Fibroblast of skin of back (primary cell): Measurements from ENCODE around the gene SSBP2.
"Not testable (repeated sequence)": the region's sequence is repeated elsewhere in the genome, so short reads cannot be mapped to it uniquely, and the experiment has no call there.

ENCODE experiments used
- DNase-seq: peaks from one replicate; pipeline ENCODE4 v3.0.0-alpha.2; 2013

SSBP2 gene

DNA sequence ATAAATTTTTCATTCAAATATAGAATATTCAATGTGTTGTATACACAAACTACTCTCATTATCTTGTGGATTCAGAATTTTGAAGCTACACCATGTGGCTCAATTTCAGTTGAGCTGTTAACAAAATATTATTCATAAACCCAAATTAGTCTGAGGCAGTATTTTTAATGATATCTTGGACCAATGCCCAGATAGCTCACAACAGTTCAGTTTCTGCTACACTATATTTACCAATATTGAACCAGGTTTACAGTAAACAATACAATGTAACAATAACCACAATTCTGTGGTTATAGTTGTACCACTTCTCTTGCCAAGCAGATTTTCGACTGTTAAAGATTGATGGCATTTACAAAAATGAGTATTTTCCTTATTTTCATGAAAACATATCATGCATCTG, 99.9 kb downstream of the SSBP2 start:
- no peak for DNase-seq

DNA sequence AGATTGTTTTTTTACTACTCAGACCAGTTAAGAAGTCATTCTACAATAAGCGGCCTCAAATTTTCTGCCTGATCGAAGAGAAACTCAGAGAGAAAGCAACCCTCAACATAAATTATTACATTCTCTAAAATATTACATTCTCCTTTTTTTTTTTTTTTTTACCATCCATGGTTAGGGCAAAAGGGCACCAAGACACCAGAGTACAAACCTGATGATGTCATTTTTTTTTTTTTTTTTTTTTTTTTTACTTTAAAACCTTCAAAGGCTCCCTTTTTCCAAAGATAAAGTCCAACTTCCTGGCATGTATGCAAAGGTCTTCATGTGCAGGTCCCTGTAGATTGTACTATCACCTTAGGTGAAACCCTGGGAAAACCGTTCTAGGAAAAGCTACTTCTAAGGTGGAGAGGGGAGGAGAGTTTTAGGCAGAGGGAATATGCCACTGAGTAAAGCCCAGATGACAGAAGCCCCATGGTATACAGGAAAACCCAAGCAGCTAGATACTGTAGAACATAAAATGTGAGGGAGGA, 104.4 kb downstream of the SSBP2 start:
- no peak for DNase-seq

DNA sequence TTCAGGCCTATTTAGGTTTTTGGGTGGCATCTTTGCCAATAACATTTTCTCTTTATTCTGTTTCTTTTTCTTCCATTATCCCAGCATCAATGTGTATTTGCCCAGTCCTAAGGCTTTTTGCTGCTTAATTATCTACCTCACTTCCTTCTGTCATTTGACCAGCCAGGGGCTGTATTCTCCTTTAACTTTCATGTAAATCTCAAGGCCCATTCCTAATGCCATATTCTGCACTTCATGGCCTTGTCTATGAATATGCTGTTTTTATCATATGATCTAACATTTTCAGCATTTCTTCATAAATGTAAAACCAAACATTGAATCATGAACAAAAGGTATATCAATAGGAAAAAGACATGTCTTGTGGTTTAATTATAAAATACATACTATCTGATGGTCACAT, 108.7 kb downstream of the SSBP2 start:
- DNase-seq = no peak

DNA sequence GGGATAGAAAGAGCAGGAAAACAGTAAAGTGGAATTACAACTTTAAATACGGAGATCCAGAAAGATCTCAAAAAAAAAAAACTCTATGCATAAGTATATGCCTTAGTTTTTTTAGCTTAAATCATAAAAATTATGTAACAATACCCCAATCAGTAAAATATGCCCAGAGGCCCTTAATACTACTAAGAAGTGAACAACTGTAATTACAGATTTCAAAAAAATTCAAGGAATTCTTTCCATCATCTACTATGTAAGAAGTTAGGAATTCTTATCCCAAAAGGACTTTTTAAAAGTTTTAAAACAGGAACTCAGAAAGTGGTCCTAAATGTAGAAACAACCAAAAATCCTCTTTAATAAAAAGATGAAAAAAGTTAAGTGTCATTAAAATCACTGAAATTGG, 111.3 kb downstream of the SSBP2 start:
- DNase-seq = peak; percentile 64

DNA sequence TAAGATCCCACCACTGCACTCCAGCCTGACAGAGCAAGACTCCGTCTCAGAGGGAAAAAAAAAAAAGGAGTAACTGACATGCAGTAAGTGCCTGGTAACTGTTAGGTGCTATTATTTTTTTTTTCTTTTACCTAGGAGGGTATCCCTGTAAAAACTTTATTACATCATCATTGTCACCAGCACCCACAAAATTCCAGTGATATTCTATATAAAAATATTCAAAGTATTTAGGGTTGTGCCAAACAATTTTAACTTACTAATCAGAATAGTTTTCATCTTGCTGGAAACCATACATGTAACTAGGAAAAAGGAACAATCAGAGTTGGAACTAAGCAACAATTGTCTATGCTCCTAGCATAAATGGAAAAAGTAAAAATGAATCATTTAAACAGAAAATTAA, 112.4 kb downstream of the SSBP2 start:
- DNase-seq = peak; percentile 42

DNA sequence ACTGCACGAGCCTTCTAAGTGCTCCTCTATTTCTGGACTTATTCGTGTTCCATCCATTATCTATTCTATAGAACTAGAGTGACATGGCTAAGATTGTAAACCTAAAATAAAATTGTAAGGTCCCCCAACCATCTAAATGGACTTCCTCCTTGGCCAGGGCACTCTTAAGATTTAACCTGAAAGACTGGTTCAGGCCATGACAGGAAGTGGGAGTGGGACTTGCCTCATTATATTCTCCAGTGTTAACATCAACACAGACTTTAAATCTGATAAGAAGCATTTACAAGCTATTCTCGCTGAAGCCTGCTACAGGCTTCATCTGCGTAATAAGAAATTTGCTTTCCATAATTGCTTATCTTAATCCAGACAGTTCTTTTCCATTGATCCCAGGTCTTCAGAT, 117.0 kb downstream of the SSBP2 start:
- DNase-seq = no peak

DNA sequence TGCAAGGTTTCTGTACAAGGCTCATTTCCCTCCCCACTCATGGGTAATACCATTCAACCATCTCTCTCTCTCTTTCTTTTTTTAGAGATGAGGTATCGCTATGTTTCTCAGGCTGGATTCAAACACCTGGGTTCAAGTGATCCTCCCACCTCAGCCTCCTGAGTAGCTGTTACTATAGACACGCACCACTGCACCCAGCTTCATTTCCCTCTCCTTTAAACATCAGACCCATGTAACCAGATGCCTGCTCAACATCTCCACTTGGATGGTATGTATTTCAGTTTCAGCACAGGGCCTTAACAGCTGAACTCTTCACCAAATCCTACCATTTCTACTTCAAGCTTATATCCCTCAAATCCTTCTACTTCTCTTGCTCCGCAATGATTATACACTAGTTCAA, 117.4 kb downstream of the SSBP2 start:
- no peak for DNase-seq

DNA sequence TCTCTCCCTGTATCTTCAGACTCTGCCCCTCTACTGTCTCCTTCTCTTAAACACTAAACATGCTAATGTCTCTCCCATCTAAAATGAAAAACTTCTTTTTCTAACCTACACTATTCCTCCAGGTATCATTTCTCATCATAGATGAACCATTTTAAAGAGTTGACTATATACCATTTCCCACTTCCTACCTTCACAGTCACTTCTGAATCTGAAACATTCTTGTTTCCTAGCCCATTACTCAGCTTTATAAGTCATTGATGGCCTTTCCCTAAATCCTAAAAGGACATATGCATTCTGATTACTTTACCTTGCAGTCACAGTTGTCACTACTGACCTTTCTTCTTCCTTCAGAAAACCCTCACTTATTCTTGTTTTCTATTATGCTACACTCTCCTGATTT, 118.2 kb downstream of the SSBP2 start:
- no peak for DNase-seq

GRCh38 chr5:81631621-81632020, 119.3 kb downstream of the SSBP2 start:
- DNase-seq = no peak

GRCh38 chr5:81631124-81631523, 119.8 kb downstream of the SSBP2 start:
- no peak for DNase-seq

- no peak for DNase-seq
Measured at GRCh38 chr5:81630684-81631083, 120.2 kb downstream of the SSBP2 start.

DNA sequence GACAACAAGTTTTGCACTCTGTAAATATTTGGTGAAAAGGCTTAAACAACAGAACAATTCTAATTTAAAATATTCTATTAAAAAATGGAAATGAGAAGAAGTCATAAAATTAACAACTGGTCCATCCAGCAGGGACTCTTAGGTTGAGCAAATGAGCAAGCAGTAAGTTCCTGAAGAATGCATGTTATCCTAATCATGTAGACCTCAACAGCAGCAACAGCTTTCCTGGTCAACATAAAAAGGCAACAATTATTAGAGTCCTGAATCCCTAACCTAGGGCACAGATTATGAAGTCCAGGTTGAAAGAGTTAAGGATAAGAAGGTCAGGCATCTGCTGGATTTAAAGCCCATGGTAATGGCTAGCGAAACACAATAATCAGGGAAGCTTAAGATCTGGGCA, 120.9 kb downstream of the SSBP2 start:
- DNase-seq = no peak

GRCh38 chr5:81628061-81628460, 122.8 kb downstream of the SSBP2 start:
- not testable (repeated sequence) for DNase-seq

- DNase-seq = peak; percentile 85
Measured at GRCh38 chr5:81626524-81626923, 124.4 kb downstream of the SSBP2 start.

GRCh38 chr5:81609810-81610375, 141.0 kb downstream of the SSBP2 start:
- DNase-seq = no peak

- no peak for DNase-seq
Measured at GRCh38 chr5:81608976-81609375, 141.9 kb downstream of the SSBP2 start.

GRCh38 chr5:81607693-81608092, 143.2 kb downstream of the SSBP2 start:
- DNase-seq = no peak

DNA sequence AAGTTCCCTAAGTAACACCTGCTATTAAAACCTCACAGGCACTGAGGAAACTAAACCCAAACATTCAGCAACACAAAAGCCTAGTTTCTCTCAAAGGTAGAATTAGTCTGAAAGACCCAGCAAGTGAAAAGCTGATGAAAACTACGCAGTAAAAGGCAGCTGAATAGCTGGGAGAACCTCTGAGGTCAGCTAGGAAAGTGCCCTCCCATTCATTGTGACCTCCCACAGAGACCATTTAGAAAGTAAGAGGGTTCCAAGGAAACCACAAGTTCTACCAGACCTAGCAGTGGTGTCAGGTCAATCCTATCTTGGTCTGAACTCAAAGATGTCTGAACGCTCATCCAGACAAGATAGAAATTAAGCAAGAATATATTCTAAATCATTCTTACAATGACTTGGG, 144.7 kb downstream of the SSBP2 start:
- DNase-seq = no peak

- DNase-seq = no peak
Measured at GRCh38 chr5:81605299-81605698, 145.6 kb downstream of the SSBP2 start.

GRCh38 chr5:81604193-81604592, 146.7 kb downstream of the SSBP2 start:
- DNase-seq = no peak

- DNase-seq = no peak
Measured at GRCh38 chr5:81601919-81602318, 149.0 kb downstream of the SSBP2 start.

GRCh38 chr5:81592085-81592484, 158.8 kb downstream of the SSBP2 start:
- DNase-seq = not testable (repeated sequence)

GRCh38 chr5:81590498-81591384, 160.2 kb downstream of the SSBP2 start:
- no peak for DNase-seq

GRCh38 chr5:81579262-81579924, 171.5 kb downstream of the SSBP2 start:
- no peak for DNase-seq
